PFSK-1 (cell line): ENCODE results near the gene TCHP.

Experiments
- FOXP2 ChIP-seq: optimal IDR thresholded peaks from 2 replicates; pipeline ENCODE3; 2011; ENCODE audit warnings: borderline replicate concordance, control low read depth, inconsistent platforms; ENCODE audit not compliant: insufficient read depth; ENCODE audit errors: extremely low read length, extremely low read depth
- POLR2AphosphoS5 ChIP-seq: IDR thresholded peaks from 2 replicates; pipeline ENCODE4 v1.6.1; 2012; ENCODE audit warnings: low read depth, mild to moderate bottlenecking, control low read depth, low read length, moderate library complexity
- SIN3A ChIP-seq: IDR thresholded peaks from 2 replicates; pipeline ENCODE4 v1.6.1; 2012; ENCODE audit warnings: mild to moderate bottlenecking, low read length, moderate library complexity, borderline replicate concordance; ENCODE audit not compliant: insufficient read depth
- TAF1 ChIP-seq: IDR thresholded peaks from 2 replicates; pipeline ENCODE4 v1.6.1; 2012; ENCODE audit warnings: low read length, control low read depth, borderline replicate concordance; ENCODE audit not compliant: insufficient read depth
- TF ChIP-seq, protein P1 (sequence below), 2 experiments: IDR thresholded peaks; 2 replicates each; pipeline versions ENCODE4 v1.6.1 to v1.8.0; 2011 to 2012; ENCODE audit warnings: low read depth in 2 of 2, low read length in 2 of 2, control low read depth in 1 of 2, inconsistent platforms in 1 of 2, mild to moderate bottlenecking in 1 of 2, moderate library complexity in 1 of 2; ENCODE audit not compliant: insufficient read depth in 1 of 2

Gene TCHP

DNA sequence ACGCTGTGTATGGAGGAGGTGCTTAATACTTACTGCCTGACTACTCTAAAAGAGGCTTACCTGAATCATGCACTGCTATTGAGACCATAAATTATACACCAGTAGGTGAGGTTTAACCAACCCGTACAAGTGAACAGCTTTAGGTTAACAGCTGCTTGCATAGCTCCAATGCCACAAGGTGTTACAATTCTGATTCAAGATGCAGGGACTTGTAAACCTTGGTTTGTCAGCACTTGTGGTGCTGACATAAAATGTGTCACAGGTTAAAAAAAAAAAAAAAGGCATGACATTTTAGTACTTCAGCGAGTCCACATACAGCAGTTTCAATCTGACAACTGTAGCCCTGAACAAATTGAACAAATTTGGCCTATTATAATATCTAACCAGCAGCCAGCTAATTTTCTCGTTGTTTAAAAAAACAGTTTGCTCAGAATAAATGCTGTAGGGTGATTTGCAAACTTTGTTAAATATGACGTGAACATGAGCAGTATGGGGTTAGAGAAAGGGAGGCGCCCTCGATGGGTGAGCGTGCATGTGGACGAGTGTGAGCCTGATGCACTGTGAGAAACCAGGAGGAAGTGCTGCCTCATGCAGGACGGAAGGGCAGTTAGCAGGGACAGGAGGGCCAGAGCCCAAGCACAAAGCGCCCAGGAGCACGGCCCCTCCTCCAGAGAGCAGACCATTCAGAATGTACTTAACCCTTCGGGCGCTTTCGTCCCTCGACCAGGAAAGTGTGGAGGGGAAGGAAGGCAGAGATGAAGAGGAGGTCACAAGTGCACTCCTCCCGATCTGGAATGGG, 44.7 kb downstream of the TCHP start:
- no peak for TF ChIP-seq TAF1
- 0 out of 2 replicates have a peak, but pooled peaks have one; percentile 45 for TF ChIP-seq POLR2AphosphoS5
- TF ChIP-seq FOXP2: peak; percentile 78
- TF ChIP-seq SIN3A: no peak
- TF ChIP-seq, protein P1, sequence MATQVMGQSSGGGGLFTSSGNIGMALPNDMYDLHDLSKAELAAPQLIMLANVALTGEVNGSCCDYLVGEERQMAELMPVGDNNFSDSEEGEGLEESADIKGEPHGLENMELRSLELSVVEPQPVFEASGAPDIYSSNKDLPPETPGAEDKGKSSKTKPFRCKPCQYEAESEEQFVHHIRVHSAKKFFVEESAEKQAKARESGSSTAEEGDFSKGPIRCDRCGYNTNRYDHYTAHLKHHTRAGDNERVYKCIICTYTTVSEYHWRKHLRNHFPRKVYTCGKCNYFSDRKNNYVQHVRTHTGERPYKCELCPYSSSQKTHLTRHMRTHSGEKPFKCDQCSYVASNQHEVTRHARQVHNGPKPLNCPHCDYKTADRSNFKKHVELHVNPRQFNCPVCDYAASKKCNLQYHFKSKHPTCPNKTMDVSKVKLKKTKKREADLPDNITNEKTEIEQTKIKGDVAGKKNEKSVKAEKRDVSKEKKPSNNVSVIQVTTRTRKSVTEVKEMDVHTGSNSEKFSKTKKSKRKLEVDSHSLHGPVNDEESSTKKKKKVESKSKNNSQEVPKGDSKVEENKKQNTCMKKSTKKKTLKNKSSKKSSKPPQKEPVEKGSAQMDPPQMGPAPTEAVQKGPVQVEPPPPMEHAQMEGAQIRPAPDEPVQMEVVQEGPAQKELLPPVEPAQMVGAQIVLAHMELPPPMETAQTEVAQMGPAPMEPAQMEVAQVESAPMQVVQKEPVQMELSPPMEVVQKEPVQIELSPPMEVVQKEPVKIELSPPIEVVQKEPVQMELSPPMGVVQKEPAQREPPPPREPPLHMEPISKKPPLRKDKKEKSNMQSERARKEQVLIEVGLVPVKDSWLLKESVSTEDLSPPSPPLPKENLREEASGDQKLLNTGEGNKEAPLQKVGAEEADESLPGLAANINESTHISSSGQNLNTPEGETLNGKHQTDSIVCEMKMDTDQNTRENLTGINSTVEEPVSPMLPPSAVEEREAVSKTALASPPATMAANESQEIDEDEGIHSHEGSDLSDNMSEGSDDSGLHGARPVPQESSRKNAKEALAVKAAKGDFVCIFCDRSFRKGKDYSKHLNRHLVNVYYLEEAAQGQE (IDR thresholded peaks at IDR 0.05; ENCODE audit: insufficient read depth in 1 of 2, low read depth in 2 of 2, low read length in 2 of 2): no peak

GRCh38 chr12:109946505-109946904, 46.4 kb downstream of the TCHP start:
- TF ChIP-seq POLR2AphosphoS5: no peak
- TF ChIP-seq FOXP2: peak; percentile 31

- TF ChIP-seq FOXP2 (no peak), SIN3A (no peak), POLR2AphosphoS5 (no peak), TAF1 (no peak)
- TF ChIP-seq, protein P1 (IDR thresholded peaks at IDR 0.05; ENCODE audit: insufficient read depth in 1 of 2, low read depth in 2 of 2, low read length in 2 of 2): no peak
Observed at GRCh38 chr12:109946913-109947312, 46.8 kb downstream of the TCHP start.

DNA sequence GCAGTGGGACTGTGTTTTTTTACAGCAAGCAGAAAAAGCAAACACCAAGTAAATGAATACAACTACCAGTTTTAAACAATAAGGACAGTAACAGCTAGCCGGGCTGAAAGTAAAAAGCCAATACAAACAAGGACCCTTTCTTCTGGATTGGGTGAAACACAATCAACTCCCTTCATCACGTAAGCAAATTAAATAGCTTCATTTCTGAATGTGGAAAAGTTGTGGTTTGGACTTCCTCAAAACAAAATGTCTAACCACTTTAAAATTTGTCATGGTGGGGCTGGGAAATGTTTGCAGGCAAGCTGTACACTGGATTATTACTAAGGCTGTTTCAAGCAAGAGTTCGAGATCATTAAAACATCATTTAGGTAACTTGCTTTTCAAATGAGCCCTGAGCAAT, 47.4 kb downstream of the TCHP start:
- TF ChIP-seq SIN3A (no peak), FOXP2 (no peak), TAF1 (no peak), POLR2AphosphoS5 (no peak)
- TF ChIP-seq, protein P1 (IDR thresholded peaks at IDR 0.05; ENCODE audit: insufficient read depth in 1 of 2, low read depth in 2 of 2, low read length in 2 of 2): no peak

GRCh38 chr12:109948368-109948767, 48.3 kb downstream of the TCHP start:
- TF ChIP-seq, protein P1 (IDR thresholded peaks at IDR 0.05; ENCODE audit: insufficient read depth in 1 of 2, low read depth in 2 of 2, low read length in 2 of 2): no peak
- TF ChIP-seq POLR2AphosphoS5: no peak
- no peak for TF ChIP-seq SIN3A
- TF ChIP-seq TAF1: no peak
- TF ChIP-seq FOXP2: no peak
